22Rv1 (cell line): Measurements from ENCODE around the gene GPX5.

Experiments used
- CTCF ChIP-seq: fragments of 450-650 bp; IDR thresholded peaks from 2 replicates; pipeline ENCODE4 v1.5.1; 2017; ENCODE audit warnings: mild to moderate bottlenecking
- ZFX ChIP-seq: fragments of 450-650 bp; IDR thresholded peaks from 2 replicates; pipeline ENCODE4 v1.6.1; 2017; ENCODE audit warnings: antibody characterized with exemption, borderline replicate concordance

- no peak for TF ChIP-seq ZFX
- no peak for TF ChIP-seq CTCF
Observed at GRCh38 chr6:28489366-28490204, 36.1 kb upstream of the GPX5 start.
